ENCODE results near the gene SCARF2.
"Not testable (repeated sequence)": the region's sequence is repeated elsewhere in the genome, so short reads cannot be mapped to it uniquely, and the experiment has no call there.

SCARF2 gene

GRCh38 chr22:20425566-20426258, 11.9 kb downstream of the SCARF2 start:
- DNase-seq, result no peak

DNA sequence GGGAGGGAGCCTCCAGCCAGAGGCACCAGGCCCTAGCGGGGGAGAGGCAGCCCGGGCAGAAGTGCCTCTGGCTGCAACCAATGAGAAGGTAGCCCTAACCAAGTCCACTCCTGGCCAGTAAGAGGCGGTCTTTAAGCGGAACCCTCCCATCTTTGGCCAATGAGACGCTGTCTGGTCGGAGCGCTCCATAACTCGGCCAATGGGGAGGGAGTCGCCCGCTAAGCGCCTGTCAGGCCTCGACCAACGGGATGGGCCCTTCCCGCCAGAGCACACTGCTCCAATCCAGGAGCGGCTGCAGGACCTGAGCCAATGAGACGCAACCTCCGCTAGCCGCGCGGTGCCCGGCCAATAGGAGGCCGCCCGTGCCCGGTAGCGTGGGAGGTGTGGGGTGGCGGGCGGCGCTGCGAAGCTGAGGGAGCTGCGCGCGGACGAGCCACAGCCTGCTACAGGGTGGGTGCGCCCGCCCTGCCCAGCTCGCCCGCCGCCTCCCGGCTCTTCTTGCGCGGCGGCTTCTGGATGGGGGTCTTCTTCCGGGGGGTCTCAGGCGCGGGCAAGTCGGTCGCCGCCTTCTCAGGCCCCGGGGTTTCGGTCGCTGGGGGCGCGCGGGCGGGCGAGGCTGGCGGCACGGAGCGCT, 12.6 kb downstream of the SCARF2 start:
- DNase-seq, result no peak

- DNase-seq, result no peak
Observed at GRCh38 chr22:20424568-20424931, 13.1 kb downstream of the SCARF2 start.

DNA sequence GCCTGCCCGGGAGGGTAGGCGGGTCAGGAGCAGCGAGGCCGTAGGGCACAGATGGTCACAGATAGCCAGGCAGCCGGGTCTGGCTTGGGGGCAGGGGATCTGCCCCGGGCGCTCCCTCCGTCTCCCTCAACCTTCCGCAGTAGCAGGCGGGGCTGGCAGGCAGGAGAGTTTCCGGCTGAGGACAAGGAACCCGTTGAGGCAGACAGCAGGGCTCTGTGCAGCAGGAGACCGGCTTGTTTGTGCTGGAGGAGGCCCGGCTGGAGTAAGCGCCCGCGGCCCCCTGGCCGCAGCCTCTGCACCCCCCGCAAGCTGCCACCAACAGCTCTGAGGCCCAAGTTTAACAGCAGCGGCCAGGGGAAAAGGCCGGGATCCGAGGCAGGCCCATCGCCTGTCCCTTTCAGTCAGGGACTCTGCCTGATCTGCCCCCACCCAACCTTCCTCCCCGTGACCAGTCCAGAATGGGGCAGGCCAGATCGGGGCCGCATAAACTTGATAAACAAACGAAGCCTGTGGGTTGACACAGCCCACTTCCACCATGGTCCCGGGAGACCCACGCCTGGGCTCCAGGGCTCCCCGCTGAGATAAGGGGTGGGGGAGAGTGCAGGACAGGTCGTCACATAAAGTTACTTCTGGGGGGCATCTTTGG, 13.6 kb downstream of the SCARF2 start:
- no peak for DNase-seq

GRCh38 chr22:20423008-20423905, 14.4 kb downstream of the SCARF2 start:
- DNase-seq, result no peak

GRCh38 chr22:20422271-20423007, 15.2 kb downstream of the SCARF2 start:
- no peak for DNase-seq

DNA sequence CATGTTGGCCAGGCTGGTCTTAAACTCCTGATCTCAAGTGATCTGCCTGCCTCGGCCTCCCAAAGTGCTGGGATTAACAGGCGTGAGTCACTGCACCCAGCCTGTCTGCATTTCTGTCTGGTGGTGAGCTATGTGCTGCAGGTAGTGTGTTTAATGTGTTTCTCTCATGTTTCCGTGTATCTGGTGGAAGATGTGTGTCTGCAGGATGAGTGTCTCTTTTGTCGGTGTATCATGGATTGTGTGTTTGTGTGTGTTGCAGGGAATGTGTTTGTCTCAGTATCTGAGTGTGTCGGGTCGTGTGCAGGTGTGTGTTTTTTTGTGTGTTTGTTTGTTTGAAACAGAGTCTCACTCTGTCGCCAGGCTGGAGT, 16.1 kb downstream of the SCARF2 start:
- DNase-seq, result no peak

- DNase-seq, result no peak
Observed at GRCh38 chr22:20420157-20420842, 17.3 kb downstream of the SCARF2 start.

GRCh38 chr22:20419664-20419951, 18.0 kb downstream of the SCARF2 start:
- no peak for DNase-seq

- DNase-seq, result no peak
Observed at GRCh38 chr22:20418211-20418788, 19.3 kb downstream of the SCARF2 start.

GRCh38 chr22:20415699-20416098, 21.9 kb downstream of the SCARF2 start:
- not testable (repeated sequence) for DNase-seq

DNA sequence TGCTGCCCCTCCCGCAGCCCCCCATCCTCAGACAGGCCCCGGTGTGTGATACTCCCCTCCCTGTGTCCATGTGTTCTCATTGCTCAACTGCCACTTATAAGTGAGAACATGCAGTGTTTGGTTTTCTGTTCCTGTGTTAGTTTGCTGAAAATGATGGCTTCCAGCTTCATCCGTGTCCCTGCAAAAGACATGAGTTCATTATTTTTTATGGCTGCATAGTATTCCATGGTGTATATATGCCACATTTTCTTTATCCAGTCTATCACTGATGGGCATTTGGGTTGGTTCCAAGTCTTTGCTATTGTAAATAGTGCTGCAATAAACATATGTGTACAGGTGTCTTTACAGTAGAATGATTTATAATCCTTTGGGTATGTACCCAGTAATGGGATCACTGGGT, 22.4 kb downstream of the SCARF2 start:
- DNase-seq, result not testable (repeated sequence)

DNA sequence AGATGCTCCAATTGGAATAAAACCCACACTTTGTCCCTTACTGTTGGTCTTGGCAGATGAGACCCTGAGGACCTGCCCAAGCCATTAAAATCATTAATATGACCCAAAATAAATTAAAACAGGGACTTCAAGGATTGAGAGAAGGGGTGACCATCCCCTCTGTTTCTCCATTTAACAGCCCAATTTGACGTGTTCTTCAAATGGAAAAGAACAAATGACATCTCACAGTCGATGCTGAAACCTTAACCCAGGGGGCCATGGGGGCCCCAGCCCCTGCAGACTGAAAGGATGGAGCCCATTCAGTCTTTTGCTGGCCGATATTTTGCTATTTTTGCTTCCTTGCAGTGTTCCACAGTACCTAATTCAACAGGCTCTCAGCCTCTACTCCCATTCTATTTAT, 23.2 kb downstream of the SCARF2 start:
- DNase-seq, result no peak

DNA sequence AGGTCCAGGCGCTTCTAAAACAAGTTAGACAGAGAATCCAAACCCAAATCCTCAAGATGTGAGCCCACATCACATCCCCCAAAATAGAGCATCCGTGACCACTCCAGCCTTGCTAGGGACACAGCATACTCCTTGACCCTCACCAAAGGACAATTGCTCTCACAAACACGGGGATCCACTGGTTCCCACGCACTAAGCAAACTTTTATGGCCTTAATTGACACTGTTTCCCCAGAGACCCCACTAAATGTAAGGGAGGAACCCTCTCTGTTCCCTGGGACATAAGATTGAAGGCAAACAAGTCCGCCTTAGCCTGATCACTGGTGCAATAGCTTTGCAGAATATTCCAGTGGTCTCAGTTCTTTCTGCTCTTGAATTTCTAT, 23.6 kb downstream of the SCARF2 start:
- DNase-seq, result no peak

DNA sequence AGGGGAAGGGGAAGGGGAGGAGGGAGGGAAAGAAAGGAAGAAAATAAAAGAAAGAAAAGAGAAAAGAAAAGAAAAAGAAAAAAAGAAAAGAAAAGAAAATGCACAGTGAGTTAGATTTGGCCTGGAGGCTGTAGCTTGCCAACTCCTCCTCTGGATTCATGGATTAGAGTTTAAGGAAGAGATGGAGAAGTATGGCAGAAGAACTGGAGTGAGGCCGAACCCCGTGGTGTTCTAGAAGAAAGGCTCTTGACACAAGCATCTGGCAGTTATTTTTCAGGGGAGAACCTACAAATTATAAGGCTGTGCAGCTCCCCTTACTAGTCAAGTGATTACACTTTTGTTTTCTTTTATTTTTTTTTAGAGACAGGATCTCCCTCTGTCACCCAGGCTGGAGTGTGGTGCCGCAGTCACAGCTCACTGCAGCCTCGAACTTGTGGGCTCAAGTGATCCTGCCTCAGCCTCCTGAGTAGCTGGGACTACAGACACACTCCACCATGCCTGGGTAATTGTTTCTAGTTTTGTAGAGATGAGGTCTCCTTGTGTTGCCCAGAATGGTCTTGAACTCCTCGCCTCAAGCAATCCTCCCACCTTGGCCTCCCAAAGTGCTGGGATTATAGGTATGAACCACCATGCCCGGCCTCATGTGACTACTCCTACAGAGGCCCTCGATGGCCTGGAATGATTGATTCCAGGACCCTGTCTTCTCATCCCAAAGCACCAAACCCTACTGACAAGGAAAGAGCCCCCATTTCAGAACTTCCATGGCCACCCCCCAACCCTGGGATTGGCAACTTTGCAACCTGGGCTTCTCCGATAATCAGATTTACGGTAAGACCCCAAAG, 24.2 kb downstream of the SCARF2 start:
- DNase-seq, result no peak

- no peak for DNase-seq
Observed at GRCh38 chr22:20412474-20413216, 25.0 kb downstream of the SCARF2 start.

DNA sequence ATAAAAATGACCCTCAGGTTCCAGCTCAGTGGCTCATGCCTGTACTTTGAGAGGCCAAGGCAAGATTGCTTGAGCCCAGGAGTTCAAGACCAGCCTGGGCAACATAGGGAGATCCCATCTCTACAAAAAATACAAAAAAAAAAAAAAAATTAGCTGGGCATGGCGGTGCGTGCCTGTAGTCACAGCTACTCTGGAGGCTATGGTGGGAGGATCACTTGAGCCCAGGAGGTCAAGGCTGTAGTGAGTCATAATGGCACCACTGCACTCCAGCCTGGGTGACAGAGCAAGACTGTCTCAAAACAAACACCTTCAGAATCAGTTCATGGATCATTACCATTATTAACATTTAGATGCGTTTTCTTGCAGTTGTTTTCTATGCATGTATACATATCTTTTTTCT, 28.2 kb downstream of the SCARF2 start:
- DNase-seq, result not testable (repeated sequence)

DNA sequence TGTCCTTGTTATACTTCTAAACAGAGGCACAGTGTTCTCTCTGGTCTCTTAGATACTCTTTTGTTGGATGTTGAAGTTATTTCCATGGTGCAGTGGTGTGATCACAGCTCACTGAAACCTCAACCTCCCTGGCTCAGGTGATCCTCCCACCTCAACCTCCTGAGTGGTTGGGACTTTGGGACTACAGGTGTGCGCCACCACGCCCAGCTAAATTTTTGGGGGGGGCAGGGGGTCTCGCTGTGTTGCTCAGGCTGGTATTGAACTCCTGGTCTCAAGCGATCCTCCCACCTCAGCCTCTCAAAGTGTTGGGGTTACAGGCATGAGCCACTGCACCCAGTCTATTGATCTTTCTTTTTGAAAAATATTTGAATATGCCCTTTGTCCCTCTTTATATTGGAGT, 28.7 kb downstream of the SCARF2 start:
- DNase-seq, result no peak

DNA sequence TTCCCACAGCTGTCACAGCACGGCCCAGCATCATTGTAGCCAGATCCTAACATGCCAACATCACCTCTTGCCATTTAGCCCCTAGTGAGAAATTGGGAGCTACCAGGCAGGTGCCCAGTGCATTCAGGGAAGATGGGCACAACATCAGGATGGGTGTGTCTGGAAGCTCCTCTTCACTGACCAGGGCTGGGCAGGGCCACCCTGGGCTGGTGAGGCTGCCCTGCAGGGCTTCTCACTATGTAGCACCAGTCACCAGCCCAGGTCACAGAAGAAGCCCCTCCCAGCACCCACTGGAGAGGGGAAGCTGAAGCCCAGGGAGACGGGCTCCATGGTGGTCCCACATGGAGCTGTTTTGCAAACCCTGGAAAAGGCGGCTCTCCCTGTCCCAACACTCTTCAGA, 29.8 kb downstream of the SCARF2 start:
- DNase-seq, result no peak

- DNase-seq, result no peak
Observed at GRCh38 chr22:20406686-20407408, 30.8 kb downstream of the SCARF2 start.

Data from NCI-H2171 (cell line).